ENCODE data around the gene MGAT2. TPM values are rescaled to one million over a fixed set of nuclear protein-coding genes. Genes with fewer than 3 reads are reported as not detected.

MGAT2 gene
- total and polyA plus RNA-seq, 9 of the 15 experiments (the other 6 are each of a cell fraction or from before 2014, with no cell fraction given) = 0.03 to 33.3 (median 24.6) TPM; not detected in 1

GRCh38 chr14:49654511-49654910, 33.9 kb downstream of the MGAT2 start:
- CTCF ChIA-PET (ENCODE audit: low intra/inter-chr PET ratio) = no interaction called here
- Histone ChIP-seq H3K36me3 (ENCODE audit: control insufficient read depth, insufficient read depth, low read length) (peaks cover 58% of the 10 kb centered on the region), H3K27me3 (ENCODE audit: control insufficient read depth in 2 of 2, insufficient read depth in 2 of 2, low read length in 2 of 2) (no peaks in the 10 kb centered on the region), H3K9ac (ENCODE audit: insufficient read depth in 1 of 2, low read depth in 2 of 2, low read length in 2 of 2) (no peak overlapping the region), H4K20me1 (replicated peaks; ENCODE audit: control insufficient read depth, insufficient read depth, low read length) (no peaks in the 10 kb centered on the region), H3K79me2 (ENCODE audit: control insufficient read depth, insufficient read depth, low read length) (no peaks in the 10 kb centered on the region; the same call in 2 of the 3 replicates), H3K4me3 (no peak overlapping the region), H2AFZ (ENCODE audit: low read depth, low read length) (no peak overlapping the region), H3K4me2 (ENCODE audit: insufficient read depth, low read length) (no peak overlapping the region), H3K9me3 (replicated peaks; ENCODE audit: control insufficient read depth, insufficient read depth, low read depth, low read length) (no peaks in the 10 kb centered on the region), H3K27ac (ENCODE audit: extremely low read depth, low read depth, low read length) (no peak overlapping the region), H3K4me1 (replicated peaks in 1 of 2; ENCODE audit: control insufficient read depth in 2 of 2, insufficient read depth in 2 of 2, low read length in 2 of 2) (no peaks in the 10 kb centered on the region; a peak in 1 of 5 replicates), H3K9me1 (ENCODE audit: control insufficient read depth, insufficient read depth, low read length) (no peaks in the 10 kb centered on the region)
- in situ Hi-C loops (cut with MboI) (no loop called here), intact Hi-C loops (cut with micrococcal nuclease) (no loop called here)
- BruUV-seq (replicated peaks) = no TSS peak
- POLR2A ChIA-PET = no interaction called here
- ATAC-seq = no peak
- DNase-seq (ENCODE audit: extremely low read depth in 1 of 4, low spot score in 3 of 4) = no peak
- 84% methylated on average over 3 of the region's 3 CpGs for WGBS (ENCODE audit: insufficient coverage, low coverage, missing lambda C conversion rate)
- FAIRE-seq = no peak
- TF ChIP-seq TOE1 (IDR thresholded peaks at IDR 0.05; ENCODE audit: borderline replicate concordance) (no peak), TOE1 (CRISPR knock-in tag; IDR thresholded peaks at IDR 0.05; ENCODE audit: borderline replicate concordance, low read depth) (no peak), GABPA (tag; conservative IDR thresholded peaks at IDR 0.05; ENCODE audit: low read depth) (no peak), ZNF561 (CRISPR knock-in tag; conservative IDR thresholded peaks at IDR 0.05) (no peak), LARP7 (IDR thresholded peaks at IDR 0.05) (no peak), ZNF124 (CRISPR knock-in tag; IDR thresholded peaks at IDR 0.05) (no peak), C11orf30 (IDR thresholded peaks at IDR 0.05; ENCODE audit: low read depth) (peak; percentile 86), MAFK (IDR thresholded peaks at IDR 0.05; ENCODE audit: low read length) (peak; percentile 69; the same call in 1 of the 2 replicates), ZNF316 (IDR thresholded peaks at IDR 0.05) (peak; percentile 96), CHAMP1 (IDR thresholded peaks at IDR 0.05) (no peak), MAFG (tag; conservative IDR thresholded peaks at IDR 0.05) (peak; percentile 76), ZNF175 (CRISPR knock-in tag; IDR thresholded peaks at IDR 0.05; ENCODE audit: low read depth) (no peak)
- TF ChIP-seq, protein P1, sequence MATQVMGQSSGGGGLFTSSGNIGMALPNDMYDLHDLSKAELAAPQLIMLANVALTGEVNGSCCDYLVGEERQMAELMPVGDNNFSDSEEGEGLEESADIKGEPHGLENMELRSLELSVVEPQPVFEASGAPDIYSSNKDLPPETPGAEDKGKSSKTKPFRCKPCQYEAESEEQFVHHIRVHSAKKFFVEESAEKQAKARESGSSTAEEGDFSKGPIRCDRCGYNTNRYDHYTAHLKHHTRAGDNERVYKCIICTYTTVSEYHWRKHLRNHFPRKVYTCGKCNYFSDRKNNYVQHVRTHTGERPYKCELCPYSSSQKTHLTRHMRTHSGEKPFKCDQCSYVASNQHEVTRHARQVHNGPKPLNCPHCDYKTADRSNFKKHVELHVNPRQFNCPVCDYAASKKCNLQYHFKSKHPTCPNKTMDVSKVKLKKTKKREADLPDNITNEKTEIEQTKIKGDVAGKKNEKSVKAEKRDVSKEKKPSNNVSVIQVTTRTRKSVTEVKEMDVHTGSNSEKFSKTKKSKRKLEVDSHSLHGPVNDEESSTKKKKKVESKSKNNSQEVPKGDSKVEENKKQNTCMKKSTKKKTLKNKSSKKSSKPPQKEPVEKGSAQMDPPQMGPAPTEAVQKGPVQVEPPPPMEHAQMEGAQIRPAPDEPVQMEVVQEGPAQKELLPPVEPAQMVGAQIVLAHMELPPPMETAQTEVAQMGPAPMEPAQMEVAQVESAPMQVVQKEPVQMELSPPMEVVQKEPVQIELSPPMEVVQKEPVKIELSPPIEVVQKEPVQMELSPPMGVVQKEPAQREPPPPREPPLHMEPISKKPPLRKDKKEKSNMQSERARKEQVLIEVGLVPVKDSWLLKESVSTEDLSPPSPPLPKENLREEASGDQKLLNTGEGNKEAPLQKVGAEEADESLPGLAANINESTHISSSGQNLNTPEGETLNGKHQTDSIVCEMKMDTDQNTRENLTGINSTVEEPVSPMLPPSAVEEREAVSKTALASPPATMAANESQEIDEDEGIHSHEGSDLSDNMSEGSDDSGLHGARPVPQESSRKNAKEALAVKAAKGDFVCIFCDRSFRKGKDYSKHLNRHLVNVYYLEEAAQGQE (IDR thresholded peaks at IDR 0.05; ENCODE audit: borderline replicate concordance) = no peak
- TF ChIP-seq, protein P1 (CRISPR knock-in tag; IDR thresholded peaks at IDR 0.05; ENCODE audit: low read depth) = no peak

Data from K562 (cell line).